ENCODE results near the gene CRAT.

GRCh38 chr9:129079829-129080228, 30.8 kb downstream of the CRAT start:
- TF ChIP-seq CTCF (conservative IDR thresholded peaks at IDR 0.05; ENCODE audit: low read depth, low read length): no peak
- TF ChIP-seq EZH2 (IDR thresholded peaks at IDR 0.05; ENCODE audit: low read length, unreplicated experiment): no peak
- no peak for TF ChIP-seq EZH2phosphoT487 (IDR thresholded peaks at IDR 0.05; ENCODE audit: borderline replicate concordance, low read length)
